NCI-H2196 (cell line): ENCODE measurements around the gene HSPA1A.
"Not testable (repeated sequence)": the region's sequence is repeated elsewhere in the genome, so short reads cannot be mapped to it uniquely, and the experiment has no call there.

ENCODE experiments used
- DNase-seq: peaks from one replicate; lab custom pipeline; 2025; ENCODE audit not compliant: unreplicated experiment; lab: John Stamatoyannopoulos, UW

The HSPA1A gene

DNA sequence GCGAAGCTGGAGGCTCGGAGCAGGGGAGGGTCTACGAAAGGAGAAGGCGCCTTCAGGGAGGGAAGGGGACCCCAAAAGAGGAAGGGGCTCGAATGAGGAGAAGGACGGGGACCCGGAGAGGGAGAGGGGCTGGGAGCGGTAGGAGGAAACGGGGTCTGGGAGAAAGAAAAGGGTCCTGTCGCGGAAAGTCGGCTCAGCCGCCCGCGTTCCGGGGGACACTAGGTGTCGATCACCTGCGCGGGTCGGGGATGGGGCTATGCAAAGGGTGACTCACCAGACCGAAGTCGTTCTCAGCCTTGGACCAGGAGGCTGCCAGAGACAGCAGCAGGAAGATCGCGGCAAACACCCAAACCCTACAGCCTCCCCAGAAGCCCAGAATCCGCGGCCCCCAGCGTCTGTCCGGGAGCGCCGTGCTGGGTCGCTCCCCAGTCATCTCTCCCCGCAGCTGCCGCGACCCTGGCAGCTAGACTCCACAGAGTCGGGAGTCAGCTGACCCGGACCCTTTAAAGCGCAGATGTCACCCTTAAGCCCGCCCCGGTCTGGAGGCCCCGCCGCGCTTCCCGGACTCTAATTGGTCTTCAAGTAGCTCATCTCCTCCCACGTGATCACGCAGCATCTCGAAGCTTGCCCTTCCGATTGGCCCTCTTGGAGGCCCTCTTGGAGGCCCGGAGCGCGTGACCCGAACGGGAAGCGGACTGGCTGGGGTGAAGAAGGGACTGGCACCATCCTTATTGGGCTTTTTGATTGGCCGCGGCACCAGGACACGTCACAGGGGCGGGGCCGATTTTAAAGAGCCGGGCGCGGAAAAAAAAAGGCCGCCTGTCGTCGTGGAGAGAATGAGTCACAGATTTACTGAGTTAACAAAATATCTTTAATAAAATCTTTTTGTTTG lies 47.2 kb downstream of the HSPA1A start, which contains the start of gene NEU1:
TSS of gene NEU1 (minus strand) at position 478 of the 892 bp plus-strand sequence. CDS start at position 433, 45 bp downstream.
- peak; percentile 100 for DNase-seq

DNA sequence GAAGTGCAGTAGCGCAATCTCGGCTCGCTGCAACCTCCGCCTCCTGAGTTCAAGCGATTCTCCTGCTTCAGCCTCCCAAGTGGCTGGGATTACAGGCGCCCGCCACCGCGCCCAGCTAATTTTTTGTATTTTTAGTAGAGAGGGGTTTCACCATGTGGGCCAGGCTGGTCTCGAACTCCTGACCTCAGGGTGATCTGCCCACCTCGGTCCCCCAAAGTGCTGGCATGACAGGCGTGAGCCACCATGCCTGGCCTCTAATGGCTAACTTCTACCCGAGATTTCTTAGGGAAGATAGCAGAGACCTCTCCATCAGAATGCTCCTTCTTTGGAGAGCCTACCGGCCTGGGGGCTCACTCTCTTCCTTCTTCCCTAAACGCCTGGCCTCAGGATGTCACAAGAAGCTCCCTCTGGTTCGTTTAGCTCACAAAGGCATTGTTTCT lies 48.8 kb downstream of the HSPA1A start:
- not testable (repeated sequence) for DNase-seq

DNA sequence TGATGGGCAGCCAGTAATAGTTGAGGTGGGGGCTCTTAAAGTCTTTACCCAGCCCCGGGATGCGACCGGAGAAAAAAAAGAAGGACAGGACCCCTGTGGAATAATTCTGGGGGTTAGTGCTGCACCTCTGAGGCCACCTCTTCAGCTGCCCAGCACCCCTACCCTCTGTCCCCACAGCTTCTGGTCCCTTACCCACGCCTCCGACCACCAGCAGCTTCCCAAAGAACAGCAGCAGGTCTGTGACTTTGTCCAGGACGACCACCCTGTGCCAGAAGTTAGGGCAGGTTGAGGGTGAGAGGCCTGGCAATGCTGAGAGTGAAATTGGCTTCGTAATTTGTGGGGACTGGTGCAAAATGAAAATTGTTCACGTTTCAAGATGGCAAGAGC lies 49.5 kb downstream of the HSPA1A start:
- DNase-seq: no peak

DNA sequence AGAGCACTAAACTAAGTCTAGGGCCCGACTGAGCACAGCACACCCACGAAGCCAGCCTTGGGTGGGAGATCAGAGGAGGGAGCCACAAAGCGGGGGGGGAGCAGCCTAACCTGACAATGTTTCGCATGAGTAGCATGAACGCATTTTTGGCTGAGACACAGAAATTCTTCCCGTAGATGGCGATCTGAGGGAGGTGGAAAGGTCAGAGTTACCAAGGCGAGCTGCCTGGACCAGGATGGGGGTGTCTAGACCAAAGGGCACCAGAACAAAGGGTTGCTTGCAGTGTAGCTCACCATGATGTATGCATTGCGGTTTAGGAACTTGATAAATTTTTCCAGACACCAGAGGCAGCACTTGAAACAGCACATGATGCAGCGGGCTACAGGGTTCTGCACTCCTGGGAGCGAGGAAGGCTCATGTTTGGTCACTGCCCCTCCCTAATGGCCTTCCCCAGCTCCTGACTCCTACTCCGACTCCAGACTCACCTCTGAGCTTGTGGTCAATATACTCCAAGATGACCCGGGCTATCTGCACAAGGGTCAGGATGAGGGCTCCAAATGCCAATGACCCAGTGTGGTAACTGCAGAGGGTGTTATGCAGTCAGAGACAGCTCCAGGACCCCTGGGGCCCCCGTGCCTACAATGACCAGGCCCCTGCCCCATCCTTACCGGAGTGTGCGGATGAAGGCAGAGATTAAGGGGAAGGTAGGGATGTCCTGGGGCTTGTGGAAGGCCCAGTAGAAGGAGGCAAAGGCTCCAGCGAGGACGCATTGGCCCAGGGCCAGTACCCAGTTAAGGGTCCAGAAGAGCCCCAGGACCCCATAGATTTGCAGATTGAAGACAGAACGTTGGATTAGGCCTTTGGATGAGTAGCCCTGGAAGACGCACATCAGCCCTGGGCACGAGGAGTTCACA lies 50.1 kb downstream of the HSPA1A start:
- no peak for DNase-seq
